ENCODE results near the gene XXYLT1. TPM values are rescaled to one million over a fixed set of nuclear protein-coding genes. Genes with fewer than 3 reads are reported as not detected.
"Not testable (repeated sequence)": the region's sequence is repeated elsewhere in the genome, so short reads cannot be mapped to it uniquely, and the experiment has no call there.

Gene XXYLT1
- total RNA-seq, 1 donor from 2014 or later: 18.4 TPM

DNA sequence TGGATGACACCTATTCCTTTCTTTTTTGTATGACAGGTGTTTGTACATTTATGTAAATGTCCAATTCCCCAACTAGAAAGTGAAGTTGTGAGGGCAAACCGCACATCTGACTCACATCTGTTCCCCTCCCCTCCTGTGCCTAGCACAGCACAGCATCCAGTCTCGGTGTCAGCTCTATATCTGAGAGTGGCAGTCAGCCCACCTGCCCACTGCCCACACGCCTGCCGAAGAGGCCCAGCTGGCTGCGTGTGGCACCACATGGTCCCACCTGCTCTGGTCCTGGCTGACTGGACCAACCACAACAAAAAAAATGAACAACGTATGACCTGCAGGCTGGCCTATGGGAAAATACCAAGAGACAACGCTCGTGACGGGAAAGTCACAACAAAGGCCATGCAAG is 62.8 kb downstream of the XXYLT1 start:
- DNase-seq (ENCODE audit: low read depth): no peak

DNA sequence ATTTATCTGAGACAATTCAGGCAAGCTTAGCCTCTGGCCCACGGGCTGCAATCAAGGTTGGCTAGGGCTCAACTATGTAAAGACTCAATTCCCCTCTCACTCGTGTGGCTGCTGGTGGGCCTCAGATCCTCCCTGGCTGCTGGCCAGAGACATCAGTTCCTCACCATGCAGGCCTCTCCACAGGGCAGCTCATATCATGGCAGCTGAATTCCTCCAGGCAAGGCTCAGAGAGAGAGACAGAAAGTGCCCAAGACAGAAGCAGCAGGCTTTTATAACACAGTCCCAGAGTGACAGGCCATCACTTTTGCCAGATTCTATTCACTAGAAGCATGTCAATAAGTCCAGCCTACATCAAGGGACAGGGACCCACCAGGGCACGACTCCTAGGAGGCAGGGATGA is 63.2 kb downstream of the XXYLT1 start:
- no peak for DNase-seq (ENCODE audit: low read depth)

DNA sequence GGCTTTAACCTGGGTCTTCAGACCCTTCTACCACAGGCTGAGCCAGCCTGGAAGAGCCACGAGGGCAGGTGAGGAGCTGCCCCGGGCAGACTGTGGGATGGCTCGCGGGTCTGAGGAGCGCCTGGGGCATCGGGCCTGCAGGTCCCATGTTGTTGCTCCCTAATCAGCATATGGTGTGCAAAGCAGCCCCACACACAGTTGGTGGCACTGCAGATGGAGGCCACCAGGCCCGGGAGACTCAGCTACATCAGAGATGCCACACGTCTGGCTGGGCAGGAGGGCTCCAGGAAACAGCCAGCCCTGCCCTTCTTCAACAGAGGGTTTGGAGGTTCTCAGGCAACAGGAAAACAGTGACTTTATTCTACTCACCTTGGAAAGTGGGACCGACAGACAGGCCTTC is 63.9 kb downstream of the XXYLT1 start:
- DNase-seq (ENCODE audit: low read depth): no peak

DNA sequence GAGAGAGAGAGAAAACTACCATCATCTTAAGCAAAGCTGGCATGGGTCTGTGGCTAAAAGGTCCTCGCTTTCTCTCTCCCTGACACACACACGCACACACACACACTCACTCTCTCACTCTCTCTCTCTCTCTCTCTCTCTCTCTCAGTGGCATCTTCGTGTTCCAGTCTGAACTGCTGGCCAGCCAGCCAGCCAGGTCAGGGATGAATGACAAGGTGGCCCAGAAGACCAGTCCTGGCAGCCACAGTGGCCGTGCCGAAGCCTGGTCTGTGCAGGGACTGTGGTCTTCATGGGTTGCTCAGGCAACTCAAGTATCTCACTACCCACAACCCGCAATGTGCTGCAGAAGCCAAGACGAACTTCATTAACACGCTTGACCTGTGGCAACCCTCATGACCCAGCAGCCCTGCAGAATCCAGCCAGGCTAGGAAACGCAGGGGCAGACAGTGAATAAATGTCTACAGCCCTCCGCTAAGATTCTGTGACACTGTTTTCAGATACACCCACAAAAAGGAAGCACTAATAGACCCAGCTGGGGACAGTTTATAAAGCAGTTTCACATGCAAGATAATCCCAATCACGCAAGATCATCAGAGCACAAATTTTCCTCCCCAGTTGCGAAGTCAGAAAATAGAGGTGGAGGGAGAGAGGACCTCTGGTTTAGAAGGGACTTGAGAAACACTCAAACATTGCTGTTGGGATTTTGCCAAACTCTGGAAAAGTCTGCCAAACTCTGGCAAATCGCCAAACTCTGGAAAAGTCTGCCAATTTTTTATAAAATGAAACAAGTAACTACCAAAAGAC is 66.4 kb downstream of the XXYLT1 start:
- DNase-seq (ENCODE audit: low read depth): peak; percentile 47

DNA sequence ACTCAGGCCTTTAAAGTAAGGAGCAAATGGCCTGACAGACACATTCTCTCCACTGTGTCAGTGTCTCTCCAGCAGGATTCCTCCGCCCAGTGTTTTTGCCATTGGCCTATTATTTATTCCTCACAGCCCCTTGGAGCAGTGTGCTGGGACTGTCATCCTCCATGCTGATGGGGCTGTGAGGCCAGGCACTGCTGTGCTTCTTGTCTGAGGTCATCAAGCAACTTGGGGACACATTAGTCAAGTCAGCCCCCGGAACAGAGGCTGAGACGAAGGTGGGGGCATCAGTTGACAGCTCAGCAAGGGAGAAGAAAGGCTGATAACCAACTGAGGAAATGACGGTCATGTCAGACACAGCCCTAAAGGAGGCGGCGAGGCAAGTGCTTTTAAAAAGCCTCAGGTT is 67.4 kb downstream of the XXYLT1 start:
- DNase-seq (ENCODE audit: low read depth): no peak

DNA sequence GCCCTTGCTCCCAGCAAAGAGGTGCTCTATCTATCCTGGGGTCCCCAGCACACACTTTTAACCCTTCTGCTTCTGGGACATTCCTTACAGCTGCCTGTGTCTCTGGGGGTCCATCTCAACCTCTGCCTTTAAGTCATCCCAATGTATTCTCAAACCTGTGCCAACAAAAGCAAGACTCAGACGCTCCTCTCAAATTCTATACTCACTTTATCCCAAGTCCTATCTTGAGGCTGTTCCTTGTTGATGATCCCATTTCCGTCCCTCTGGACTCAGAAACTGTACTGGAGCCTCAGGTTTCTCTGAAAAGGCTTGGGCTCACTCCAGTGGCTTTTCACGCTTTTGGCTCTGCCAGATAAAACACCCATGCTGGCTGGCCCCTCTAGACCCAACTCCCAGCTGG is 69.7 kb downstream of the XXYLT1 start:
- no peak for DNase-seq (ENCODE audit: low read depth)

DNA sequence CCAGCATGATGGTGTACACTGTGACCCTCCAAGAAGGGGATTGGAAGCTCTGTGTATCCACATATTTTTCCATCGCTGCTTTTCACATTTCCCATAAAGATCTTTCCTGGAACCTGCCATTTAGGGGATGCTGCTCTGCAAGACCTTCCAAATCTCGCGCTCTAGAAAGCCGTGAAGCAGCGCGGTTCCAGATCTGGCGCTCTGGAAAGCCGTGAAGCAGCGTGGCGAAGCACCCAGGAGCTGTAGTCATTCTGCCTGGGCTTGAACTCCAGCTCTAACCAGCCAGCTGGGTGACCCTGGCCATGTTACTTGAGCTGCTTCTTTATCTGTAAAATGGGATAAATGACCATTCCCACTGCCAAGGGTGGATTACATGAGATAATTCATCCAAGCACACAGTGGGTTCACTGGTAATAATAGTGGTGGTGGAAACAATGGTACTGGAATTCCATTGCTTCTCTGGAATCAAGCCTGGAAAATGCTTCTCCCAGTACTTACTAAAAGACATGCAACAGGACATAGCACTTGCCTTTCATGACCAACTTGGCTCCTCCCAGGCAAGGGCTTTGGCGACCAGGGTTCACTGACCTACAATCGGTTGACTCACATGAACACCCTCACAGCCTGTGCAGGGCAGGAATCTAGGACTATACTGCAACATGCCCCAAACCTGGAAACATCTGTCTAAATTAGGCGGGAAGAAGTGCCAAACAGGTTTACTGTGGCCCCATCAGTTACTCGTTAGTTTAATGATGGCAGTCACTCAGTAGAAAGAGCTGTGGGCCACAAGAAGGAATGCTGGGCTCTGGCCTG is 70.7 kb downstream of the XXYLT1 start:
- peak; percentile 45 for DNase-seq (ENCODE audit: low read depth)

DNA sequence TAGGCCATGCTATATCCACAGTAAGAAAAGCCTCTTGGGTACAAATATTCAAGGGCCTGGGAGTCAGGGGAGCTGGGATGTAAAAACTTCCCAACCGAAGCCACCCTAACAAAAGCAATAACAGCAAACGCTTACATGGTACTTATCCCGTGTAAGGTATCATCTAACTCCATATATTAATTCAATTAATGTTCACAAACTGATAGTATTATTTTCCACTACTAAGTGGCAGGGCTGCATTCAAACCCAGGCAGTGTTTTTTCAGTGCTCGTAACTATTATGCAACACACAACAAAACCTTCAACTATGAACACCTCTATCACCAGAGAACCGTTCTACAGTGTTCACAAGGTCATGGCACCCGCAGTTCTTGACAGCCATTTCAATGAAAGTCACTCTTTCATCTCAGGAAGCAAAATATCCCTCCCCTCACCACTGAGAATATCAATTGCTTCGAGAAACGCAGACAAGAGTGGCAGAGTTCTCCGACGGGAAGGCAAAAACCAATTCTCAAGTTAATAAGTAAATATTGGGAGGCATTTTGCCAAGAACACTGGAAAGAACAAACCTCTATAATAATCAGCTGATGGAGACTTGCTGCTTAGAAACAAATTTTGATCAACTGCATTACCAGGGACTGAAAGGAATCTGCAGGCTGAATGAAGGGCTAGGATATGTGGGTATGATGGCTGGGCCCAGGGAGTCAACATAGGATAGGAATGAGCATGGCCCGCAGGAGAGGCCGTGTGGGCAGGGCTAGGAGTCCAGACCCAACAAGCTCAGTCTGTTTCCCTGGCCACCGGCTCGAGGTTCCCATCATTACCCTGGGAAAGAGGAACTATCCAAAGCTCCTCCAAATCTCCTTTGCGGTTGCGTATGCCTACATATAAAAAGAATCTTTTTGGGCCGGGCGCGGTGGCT is 72.3 kb downstream of the XXYLT1 start:
- DNase-seq (ENCODE audit: low read depth): peak; percentile 38

DNA sequence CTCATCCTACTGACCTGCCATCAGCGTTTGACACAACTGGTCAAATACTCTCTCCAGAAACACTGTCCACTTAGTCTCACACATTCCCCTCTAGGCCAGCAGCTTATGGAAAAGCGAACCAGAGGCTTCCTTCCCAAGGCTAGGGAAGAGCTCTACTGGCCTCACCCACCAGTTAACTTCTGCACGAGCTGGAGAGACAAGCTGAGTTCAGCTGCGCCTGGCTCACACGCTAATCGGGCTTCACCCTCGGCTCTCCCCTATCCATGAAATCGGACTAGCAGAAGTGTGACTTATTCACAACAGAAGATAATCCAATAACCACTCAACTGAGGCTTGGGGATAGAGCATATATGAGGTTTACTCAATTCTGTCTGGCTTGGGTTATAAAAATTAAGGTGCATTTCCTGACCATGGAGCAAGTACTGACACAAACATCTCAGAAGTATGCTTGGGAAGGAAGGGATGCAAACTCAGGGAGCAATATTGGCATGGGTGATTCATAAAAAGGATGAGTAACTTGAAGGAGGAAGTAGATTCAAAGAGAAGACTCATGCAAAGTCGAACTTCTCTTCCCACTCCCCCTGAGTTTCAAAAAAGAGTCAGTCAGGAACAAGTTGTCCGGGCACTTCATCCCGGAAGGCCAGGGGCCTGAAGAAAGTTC is 73.1 kb downstream of the XXYLT1 start:
- peak; percentile 86 for DNase-seq (ENCODE audit: low read depth)

DNA sequence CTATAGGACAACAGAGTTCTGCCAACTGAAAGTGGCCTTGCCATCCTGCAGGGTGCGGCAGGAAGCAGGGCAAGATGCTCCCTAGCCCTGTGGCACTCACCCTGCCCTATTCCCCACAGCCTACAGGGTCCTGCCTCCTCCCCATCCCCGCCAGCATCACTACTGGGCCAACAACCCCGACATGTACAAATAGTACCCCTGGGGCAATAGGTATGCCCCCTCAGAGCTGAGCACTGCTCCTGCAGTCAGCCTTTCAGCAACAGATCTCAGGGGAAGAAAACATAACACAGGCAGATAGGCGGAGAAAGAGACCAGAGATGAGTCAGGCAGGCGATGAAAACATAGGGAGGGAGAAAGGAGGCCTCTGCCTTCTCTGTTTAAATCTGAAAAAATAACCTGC is 74.7 kb downstream of the XXYLT1 start:
- no peak for DNase-seq (ENCODE audit: low read depth)

DNA sequence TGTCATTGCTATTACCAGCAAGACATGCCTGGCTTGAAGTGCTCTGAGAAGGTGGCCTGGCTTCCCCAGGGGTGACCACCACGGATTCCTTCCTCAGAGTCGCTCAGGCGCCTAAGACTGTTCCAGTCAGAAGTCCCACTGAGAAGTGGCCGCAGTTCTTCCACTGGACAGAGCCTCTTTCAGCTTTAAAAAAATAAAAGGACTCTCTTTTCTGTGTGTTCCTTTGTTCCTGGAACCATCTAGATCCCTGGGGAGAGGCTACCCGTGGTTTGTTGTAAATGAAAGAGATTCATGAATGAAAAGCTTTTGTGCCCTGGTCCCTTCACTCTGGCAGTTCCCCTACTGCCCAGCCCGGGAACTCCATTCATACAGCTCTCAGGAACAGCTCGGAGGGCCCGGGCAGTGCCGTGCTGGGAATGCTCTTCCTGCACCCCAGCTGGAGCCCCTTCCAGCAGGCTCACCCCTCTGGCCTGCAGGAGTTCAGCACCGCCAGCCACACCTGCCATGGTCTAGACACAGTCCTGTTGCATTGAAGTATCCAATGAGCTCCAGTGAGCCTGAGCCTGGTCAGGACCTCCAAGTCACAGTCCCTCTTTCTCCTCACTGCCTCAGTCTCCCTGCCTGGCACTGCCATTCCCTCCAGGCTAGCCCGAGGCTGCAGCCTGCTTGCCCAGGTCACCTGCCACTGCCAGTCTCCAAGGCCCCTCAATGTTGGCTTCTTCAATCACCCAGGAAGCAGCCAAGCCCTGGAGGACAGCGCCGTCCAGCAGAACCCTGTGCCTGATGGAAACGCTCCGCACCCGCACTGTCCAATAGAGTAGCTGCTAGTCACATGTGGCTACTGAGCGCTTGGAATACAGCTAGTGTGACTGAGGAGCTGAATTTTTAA is 75.4 kb downstream of the XXYLT1 start:
- no peak for DNase-seq (ENCODE audit: low read depth)

DNA sequence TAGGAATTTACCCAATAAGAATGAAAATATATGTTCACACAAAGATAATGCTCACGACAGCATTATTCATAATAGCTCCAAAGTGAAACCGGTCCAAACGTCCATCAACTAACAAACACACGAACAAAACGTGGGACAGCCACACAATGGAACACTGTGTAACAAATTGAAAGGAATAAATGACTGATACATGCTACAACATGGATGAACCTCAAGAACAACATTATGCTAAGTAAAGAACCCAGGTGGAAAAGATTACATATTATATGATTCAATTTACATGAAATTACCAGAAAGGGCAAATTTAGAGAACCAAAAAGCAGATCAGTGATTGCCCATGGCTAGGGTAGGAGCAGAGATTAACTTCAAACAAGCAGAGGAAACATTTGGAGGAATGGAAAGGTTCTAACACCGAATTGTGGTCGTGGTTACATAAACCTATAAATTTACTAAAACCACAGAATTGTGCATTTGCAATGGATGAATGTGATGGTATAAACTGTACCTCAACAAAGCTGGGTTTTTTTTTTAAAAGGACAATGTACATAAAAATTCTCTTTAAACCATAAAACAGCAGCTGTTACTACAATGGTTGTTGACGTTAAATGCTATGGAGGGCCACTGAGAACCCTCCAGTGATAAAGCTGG is 76.3 kb downstream of the XXYLT1 start:
- DNase-seq (ENCODE audit: low read depth): no peak

DNA sequence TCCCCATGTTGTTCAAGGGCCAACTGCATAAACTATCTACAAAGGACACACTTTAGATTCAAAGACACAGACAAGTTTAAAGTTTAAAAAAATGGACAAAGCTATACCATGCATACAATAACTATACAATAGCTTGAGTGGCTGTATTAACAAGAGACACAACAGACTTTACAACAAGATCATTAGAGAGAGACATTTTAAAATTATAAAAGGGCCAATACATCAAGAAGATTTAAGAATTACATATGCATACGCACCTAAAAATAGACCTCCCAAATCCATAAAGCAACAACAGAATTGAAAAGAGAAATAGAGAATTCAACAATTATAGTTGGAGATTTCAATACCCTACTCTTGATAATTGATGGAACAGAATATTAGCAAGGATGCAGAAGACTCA is 79.4 kb downstream of the XXYLT1 start:
- DNase-seq (ENCODE audit: low read depth): no peak

DNA sequence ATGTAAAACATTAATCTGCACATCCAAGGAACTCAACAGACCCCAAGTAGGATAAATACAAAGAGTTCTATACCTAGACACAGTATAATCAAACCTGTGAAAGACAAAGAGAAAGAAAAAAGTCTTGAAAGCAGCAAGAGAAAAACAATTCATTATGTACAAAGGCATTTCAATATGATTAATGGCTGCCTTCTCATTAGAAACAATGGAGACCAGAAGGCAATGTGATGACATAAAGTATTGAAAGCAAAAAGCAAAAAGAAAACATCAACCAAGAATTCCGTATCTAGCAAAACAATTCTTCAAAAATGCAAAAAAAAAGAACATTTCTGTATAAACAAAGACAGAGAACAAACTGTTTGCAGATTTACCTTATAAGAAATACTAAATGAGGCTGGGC is 81.1 kb downstream of the XXYLT1 start:
- no peak for DNase-seq (ENCODE audit: low read depth)

DNA sequence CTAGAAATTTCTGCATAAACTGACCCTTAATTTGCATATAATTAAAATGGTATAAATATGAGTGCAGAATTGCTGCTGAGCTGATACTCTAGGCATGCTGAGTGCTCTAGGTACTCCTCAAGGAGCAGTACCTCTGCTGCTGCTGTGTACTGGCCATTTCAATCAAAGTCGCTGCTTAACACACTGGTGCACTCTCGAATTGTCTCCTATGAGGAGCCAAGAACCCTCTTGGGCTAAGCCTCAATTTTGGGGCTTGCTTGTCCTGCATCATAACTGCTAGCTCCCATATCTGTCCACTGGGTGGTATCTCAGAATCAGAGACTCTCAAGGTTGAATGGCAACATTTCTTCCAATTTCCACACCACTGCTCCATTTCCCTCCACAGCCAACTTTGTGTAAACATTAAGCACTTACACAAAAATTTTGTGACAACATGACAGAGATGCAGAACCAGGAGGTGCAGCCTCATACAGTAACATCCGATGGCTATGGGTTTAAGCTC is 82.5 kb downstream of the XXYLT1 start:
- no peak for DNase-seq (ENCODE audit: low read depth)

DNA sequence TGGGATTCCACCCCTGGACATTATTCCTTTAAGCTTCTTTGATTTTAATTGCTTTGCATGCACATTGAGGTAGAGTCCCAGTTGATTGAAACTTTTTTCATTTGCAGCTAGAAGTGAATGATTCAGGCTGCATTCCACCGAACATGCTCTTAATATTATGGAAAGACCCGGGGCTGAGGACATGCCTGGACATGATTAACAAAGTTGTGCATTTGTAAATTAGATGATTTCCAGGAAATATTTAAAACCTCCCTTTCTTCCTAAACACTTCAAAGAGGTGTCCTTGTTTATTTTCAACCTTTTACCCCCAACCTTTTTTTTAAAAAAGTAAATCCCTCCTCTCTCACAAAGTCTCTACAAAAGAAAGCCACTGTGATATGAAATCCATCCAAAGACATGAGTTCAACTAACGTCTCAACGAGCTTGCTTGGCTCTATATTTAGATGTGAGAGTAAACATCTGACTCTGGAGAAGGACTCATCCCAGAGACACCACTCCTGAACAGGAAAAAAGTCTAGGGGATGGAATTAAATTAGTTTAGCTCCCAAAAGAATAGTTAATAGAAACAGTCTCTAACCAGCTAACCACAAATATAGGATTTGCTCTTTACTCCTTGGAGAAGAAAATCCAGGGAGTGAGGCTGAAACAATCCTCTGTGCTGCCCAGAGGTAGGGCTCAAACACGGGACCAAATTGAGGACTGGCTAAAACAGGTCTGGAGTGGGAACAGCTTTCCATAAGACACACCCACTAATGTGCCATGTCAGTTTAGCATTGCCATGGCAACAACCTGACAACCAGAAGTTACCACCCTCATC is 83.1 kb downstream of the XXYLT1 start:
- DNase-seq (ENCODE audit: low read depth): peak; percentile 62

DNA sequence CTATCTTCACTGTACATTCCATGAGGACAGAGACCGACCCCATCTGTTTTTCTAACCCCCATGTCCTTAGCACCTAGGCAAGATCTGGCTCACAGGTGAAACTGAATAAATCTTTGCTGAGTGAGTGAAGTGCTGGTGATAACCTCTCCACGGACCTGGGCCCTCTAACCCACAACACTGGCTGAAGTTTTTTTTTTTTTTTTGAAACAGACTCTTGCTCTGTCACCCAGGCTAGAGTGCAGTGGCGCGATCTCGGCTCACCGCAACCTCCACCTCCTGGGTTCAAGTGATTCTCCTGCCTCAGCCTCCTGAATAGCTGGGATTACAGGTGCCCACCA is 84.3 kb downstream of the XXYLT1 start:
- not testable (repeated sequence) for DNase-seq (ENCODE audit: low read depth)

DNA sequence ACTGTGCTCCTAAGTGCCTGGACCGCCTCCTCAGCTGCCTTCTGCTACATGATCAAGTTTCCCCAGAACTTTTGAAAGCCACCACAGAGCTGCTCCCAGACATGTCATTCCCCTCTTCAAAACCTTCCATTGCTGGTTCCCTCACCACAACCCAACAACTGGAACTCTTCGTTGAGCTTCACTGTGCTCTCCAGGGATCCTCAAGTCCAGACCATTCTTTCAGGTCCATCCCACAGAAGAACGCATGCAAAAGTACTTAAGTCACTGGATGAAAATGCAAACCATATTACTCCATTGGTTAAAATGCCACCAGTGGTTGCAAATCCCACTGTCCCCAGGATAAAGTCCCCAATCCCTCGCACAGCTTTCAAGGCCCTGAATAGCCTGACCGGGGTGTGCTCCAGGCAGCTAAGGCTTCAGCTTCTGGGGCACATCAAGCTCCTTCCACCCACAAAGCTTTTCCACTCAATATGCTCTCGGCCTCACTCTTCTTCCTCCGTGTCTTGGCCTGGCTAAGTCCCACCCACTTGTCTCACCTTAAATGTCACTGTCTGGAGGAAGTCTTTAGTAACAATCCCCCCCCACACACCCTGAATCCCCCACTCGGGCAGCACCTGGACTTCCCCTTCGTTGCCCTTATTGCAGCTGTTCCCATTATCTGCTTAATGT is 84.8 kb downstream of the XXYLT1 start:
- no peak for DNase-seq (ENCODE audit: low read depth)

DNA sequence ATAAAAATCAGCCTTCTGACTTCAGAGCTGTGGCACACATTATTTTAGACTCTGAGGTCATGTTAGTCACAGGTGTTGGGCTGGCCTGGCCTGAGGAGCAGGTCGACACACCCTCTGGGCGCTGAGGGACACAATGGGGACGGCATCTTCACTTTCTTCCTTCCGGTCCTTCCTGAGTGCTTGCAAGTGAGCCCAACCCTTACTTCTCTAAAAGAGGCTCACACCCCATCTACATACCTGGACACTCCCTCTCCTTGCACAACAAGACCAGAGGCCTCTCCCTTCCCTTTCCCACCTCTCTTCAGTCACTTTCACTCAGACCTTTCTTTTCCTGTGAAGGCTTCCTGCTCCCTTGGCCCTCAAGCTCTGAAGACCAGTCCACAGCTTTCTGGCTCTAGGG is 85.4 kb downstream of the XXYLT1 start:
- DNase-seq (ENCODE audit: low read depth): peak; percentile 45

All from renal cortical epithelial cell (primary cell).